WTC11 (cell line): ENCODE measurements around the gene SLC24A3. TPM values are rescaled to one million over a fixed set of nuclear protein-coding genes. Genes with fewer than 3 reads are reported as not detected.

ENCODE experiments used
- ATAC-seq: fragments of 200-7000 bp; cut with Tn5 transposase; 2 replicates; pipeline ENCODE4 v1.10.0; 2021; ENCODE audit warnings: mild to moderate bottlenecking, moderate library complexity
- CTCF ChIA-PET: fragments of 300-600 bp; sonication (Branson Sonifier 250); formaldehyde crosslinking; loops from one replicate; lab custom pipeline; 2021; ENCODE audit warnings: antibody characterized with exemption; lab: Charles Lee
- POLR2A ChIA-PET: fragments of 350-600 bp; sonication (Branson Sonifier 250); formaldehyde crosslinking; loops from one replicate; lab custom pipeline; 2021; ENCODE audit warnings: antibody characterized with exemption; lab: Charles Lee
- DNase-seq: peaks from one replicate; pipeline ENCODE4 v3.0.0; 2021; ENCODE audit warnings: low spot score
- H3K27ac Mint-ChIP-seq: 2 replicates; pipeline ENCODE4 v1.8.0; 2021; ENCODE audit warnings: mixed read lengths
- H3K27me3 Mint-ChIP-seq: 2 replicates; pipeline ENCODE4 v1.8.0; 2021; ENCODE audit warnings: low read depth, mild to moderate bottlenecking, moderate library complexity, mixed read lengths
- H3K36me3 Mint-ChIP-seq: 2 replicates; pipeline ENCODE4 v1.8.0; 2021; ENCODE audit warnings: mixed read lengths
- H3K4me1 Mint-ChIP-seq: 2 replicates; pipeline ENCODE4 v1.8.0; 2022; ENCODE audit warnings: mixed read lengths
- H3K4me3 Mint-ChIP-seq: 2 replicates; pipeline ENCODE4 v1.8.0; 2021; ENCODE audit warnings: mild to moderate bottlenecking, moderate library complexity, mixed read lengths
- H3K9me3 Mint-ChIP-seq: 2 replicates; pipeline ENCODE4 v1.8.0; 2021; ENCODE audit warnings: mixed read lengths
- AFF4 ChIP-seq: sonication (generic); formaldehyde crosslinking; IDR thresholded peaks from 2 replicates; pipeline ENCODE4 v1.8.1; 2023; ENCODE audit warnings: mild to moderate bottlenecking, missing genetic modification reagents, borderline replicate concordance
- ATF6 ChIP-seq: sonication (generic); formaldehyde crosslinking; IDR thresholded peaks from 2 replicates; pipeline ENCODE4 v1.8.1; 2023; ENCODE audit warnings: mild to moderate bottlenecking, missing genetic modification reagents
- CBFB ChIP-seq: sonication (generic); formaldehyde crosslinking; IDR thresholded peaks from 2 replicates; pipeline ENCODE4 v1.8.1; 2022; ENCODE audit warnings: mild to moderate bottlenecking, low read depth, missing genetic modification reagents
- E2F4 ChIP-seq: sonication (generic); formaldehyde crosslinking; IDR thresholded peaks from 2 replicates; pipeline ENCODE4 v1.8.1; 2022; ENCODE audit warnings: low read depth, mild to moderate bottlenecking, moderate library complexity, missing genetic modification reagents, borderline replicate concordance
- E2F5 ChIP-seq: sonication (generic); formaldehyde crosslinking; IDR thresholded peaks from 2 replicates; pipeline ENCODE4 v1.8.1; 2022; ENCODE audit warnings: mild to moderate bottlenecking, moderate library complexity, missing genetic modification reagents
- IRF2 ChIP-seq: sonication (generic); formaldehyde crosslinking; IDR thresholded peaks from 2 replicates; pipeline ENCODE4 v1.8.0; 2022; ENCODE audit warnings: low read depth, missing genetic modification reagents, borderline replicate concordance
- NFYB ChIP-seq: sonication (generic); formaldehyde crosslinking; conservative IDR thresholded peaks from 2 replicates; pipeline ENCODE4 v1.8.0; 2022; ENCODE audit warnings: low read depth, missing genetic modification reagents
- NR2C2 ChIP-seq: sonication (generic); formaldehyde crosslinking; IDR thresholded peaks from 2 replicates; pipeline ENCODE4 v1.8.0; 2022; ENCODE audit warnings: mild to moderate bottlenecking, missing genetic modification reagents
- SMAD3 ChIP-seq: sonication (generic); formaldehyde crosslinking; IDR thresholded peaks from 2 replicates; pipeline ENCODE4 v1.8.0; 2022; ENCODE audit warnings: missing genetic modification reagents, mild to moderate bottlenecking, borderline replicate concordance
- SMAD4 ChIP-seq: sonication (generic); formaldehyde crosslinking; IDR thresholded peaks from 2 replicates; pipeline ENCODE4 v1.8.0; 2022; ENCODE audit warnings: mild to moderate bottlenecking, missing genetic modification reagents
- STAT6 ChIP-seq: sonication (generic); formaldehyde crosslinking; conservative IDR thresholded peaks from 2 replicates; pipeline ENCODE4 v1.8.1; 2023; ENCODE audit warnings: mild to moderate bottlenecking, low read depth, missing genetic modification reagents, moderate library complexity
- ZNF138 ChIP-seq: sonication (generic); formaldehyde crosslinking; conservative IDR thresholded peaks from 2 replicates; pipeline ENCODE4 v1.8.1; 2022; ENCODE audit warnings: mild to moderate bottlenecking, moderate library complexity, missing genetic modification reagents
- ZNF317 ChIP-seq: sonication (generic); formaldehyde crosslinking; IDR thresholded peaks from 2 replicates; pipeline ENCODE4 v1.8.1; 2023; ENCODE audit warnings: low read depth, mild to moderate bottlenecking, moderate library complexity, missing genetic modification reagents, borderline replicate concordance
- ZNF425 ChIP-seq: fragments of 250-450 bp; sonication (Bioruptor Pico); conservative IDR thresholded peaks from 2 replicates; pipeline ENCODE4 v1.9.0; 2021; ENCODE audit warnings: mild to moderate bottlenecking
- ZNF671 ChIP-seq: fragments of 250-450 bp; sonication (Bioruptor Pico); IDR thresholded peaks from 2 replicates; pipeline ENCODE4 v1.8.0; 2021; ENCODE audit warnings: mild to moderate bottlenecking
- total RNA-seq: library from RNA; stranded (reverse); gene quantifications from 3 replicates; pipeline ENCODE4 v1.2.3, GENCODE V29; 2021

The SLC24A3 gene
- total RNA-seq, 1 experiment from 2014 or later, result 5.7 TPM

GRCh38 chr20:19510611-19511010 is 298.2 kb downstream of the SLC24A3 start (continued):
- TF ChIP-seq AFF4 (CRISPR knock-in tag) (no peak), ZNF425 (CRISPR knock-in tag) (no peak), NFYB (CRISPR knock-in tag) (no peak), IRF2 (no peak), ZNF138 (no peak), CBFB (no peak), ZNF671 (CRISPR knock-in tag) (no peak), ATF6 (CRISPR knock-in tag) (no peak), SMAD3 (no peak), E2F5 (no peak), E2F4 (CRISPR knock-in tag) (no peak)

- Mint-ChIP-seq H3K36me3 (no peaks in the 10 kb centered on the region), H3K4me3 (no peak overlapping the region), H3K27me3 (peaks cover 2% of the 10 kb centered on the region; the same call in 1 of the 2 replicates), H3K9me3 (peaks cover 30% of the 10 kb centered on the region), H3K4me1 (peaks cover 12% of the 10 kb centered on the region), H3K27ac (no peak overlapping the region)
- no peak for ATAC-seq
- POLR2A ChIA-PET, result no interaction called here
- CTCF ChIA-PET, result interaction anchor here (1.5 kb wide), 1 partner anchor 72 kb away, joined by 5 read pairs; no protein-coding TSS in a partner anchor
- no peak for DNase-seq
- no peak for TF ChIP-seq NR2C2 (CRISPR knock-in tag)
- TF ChIP-seq SMAD4 (CRISPR knock-in tag), result no peak
- TF ChIP-seq CBFB, result no peak
- TF ChIP-seq STAT6 (CRISPR knock-in tag), result no peak
- no peak for TF ChIP-seq ZNF317 (CRISPR knock-in tag)
Observed at GRCh38 chr20:19511931-19512330, 299.5 kb downstream of the SLC24A3 start.
